ENCODE data around the gene BPI.

The BPI gene

DNA sequence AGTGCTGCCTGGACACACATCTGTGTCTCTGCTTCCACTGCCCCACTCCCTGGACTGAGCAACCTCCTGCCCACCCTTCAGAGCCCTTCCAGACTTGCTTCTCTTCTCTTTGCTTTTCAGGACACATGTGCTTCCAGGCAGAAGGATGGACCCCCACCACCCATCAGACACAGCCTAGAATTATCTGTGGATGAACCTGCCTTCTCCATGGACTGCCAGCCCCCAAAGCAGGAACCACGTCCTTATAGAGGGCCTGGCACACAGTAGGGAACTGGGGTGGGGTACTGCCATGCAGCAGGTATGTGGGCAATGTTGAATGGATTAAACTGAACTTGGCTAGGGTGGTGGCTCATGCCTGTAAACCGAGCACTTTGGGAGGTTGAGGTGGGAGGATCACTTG, 47.0 kb upstream of the BPI start:
- no peaks in the 10 kb centered on the region for H4K20me1 ChIP-seq (ENCODE audit: insufficient read depth, low read length)
- H3K36me3 ChIP-seq (ENCODE audit: insufficient read depth, low read length) = no peaks in the 10 kb centered on the region
- no peaks in the 10 kb centered on the region for H3K9me3 ChIP-seq (ENCODE audit: insufficient read depth, low read length, severe bottlenecking)
- H2AFZ ChIP-seq (ENCODE audit: low read depth, low read length) = no peak overlapping the region
- H3K27ac ChIP-seq (ENCODE audit: low read length) = no peak overlapping the region
- no peaks in the 10 kb centered on the region for H3K4me1 ChIP-seq (ENCODE audit: insufficient read depth, low read length)
- no peak overlapping the region for H3K4me2 ChIP-seq (ENCODE audit: insufficient read depth, low read length)
- DNase-seq = no peak
- H3K4me3 ChIP-seq (ENCODE audit: low read depth in 1 of 2, low read length in 2 of 2) = no peak overlapping the region
- TF ChIP-seq EZH2 (IDR thresholded peaks at IDR 0.05; ENCODE audit: borderline replicate concordance, low read depth, low read length, severe bottlenecking) = no peak
- TF ChIP-seq, protein P1, sequence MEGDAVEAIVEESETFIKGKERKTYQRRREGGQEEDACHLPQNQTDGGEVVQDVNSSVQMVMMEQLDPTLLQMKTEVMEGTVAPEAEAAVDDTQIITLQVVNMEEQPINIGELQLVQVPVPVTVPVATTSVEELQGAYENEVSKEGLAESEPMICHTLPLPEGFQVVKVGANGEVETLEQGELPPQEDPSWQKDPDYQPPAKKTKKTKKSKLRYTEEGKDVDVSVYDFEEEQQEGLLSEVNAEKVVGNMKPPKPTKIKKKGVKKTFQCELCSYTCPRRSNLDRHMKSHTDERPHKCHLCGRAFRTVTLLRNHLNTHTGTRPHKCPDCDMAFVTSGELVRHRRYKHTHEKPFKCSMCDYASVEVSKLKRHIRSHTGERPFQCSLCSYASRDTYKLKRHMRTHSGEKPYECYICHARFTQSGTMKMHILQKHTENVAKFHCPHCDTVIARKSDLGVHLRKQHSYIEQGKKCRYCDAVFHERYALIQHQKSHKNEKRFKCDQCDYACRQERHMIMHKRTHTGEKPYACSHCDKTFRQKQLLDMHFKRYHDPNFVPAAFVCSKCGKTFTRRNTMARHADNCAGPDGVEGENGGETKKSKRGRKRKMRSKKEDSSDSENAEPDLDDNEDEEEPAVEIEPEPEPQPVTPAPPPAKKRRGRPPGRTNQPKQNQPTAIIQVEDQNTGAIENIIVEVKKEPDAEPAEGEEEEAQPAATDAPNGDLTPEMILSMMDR (IDR thresholded peaks at IDR 0.05; ENCODE audit: borderline replicate concordance, extremely low read depth, low read length, poor library complexity, severe bottlenecking) = no peak
- ATAC-seq (ENCODE audit: insufficient read depth, low read depth) = no peak
- H3K27me3 ChIP-seq (ENCODE audit: insufficient read depth, low read length, poor library complexity) = no peaks in the 10 kb centered on the region
- no peaks in the 10 kb centered on the region for H3K79me2 ChIP-seq (ENCODE audit: insufficient read depth, low read length)
- H3K9ac ChIP-seq (ENCODE audit: low read depth, low read length) = no peak overlapping the region

DNA sequence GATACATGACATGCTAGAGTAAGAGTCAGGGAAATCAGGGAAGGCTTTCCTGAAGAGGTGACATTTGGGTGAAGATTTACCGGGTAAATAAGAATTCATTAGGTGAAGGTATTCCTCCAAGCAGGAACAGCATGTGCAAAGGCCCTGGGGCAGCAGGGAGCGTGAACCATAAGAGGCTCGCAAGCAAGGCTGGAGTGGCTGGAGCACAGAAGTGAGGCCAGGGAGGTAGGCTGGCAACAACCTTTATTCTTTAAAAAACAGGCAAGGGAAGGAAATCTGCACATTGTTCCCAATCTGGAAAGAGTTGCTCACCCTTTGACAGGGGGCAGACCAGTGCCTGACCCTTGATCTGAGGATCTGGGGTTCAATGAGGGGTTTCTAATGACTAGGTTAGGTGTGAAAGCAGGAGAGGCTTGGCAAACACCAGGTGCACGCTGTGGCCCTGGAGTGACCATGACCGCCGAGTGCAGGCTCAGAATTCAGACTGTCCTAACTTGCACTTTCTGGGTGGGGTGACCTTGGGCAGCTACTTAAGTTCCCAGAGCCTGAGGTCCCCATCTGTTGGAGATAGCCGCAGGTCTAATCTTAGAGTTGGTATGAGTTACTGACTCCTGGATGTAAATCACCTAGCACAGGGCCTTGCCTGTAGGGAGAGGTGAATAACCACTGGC, 45.3 kb upstream of the BPI start:
- Histone ChIP-seq H3K79me2 (ENCODE audit: insufficient read depth, low read length) (no peaks in the 10 kb centered on the region), H3K9me3 (ENCODE audit: insufficient read depth, low read length, severe bottlenecking) (no peaks in the 10 kb centered on the region), H3K27me3 (ENCODE audit: insufficient read depth, low read length, poor library complexity) (no peaks in the 10 kb centered on the region), H3K4me2 (ENCODE audit: insufficient read depth, low read length) (no peak overlapping the region), H3K36me3 (ENCODE audit: insufficient read depth, low read length) (no peaks in the 10 kb centered on the region), H3K27ac (ENCODE audit: low read length) (no peak overlapping the region), H3K4me3 (ENCODE audit: low read depth in 1 of 2, low read length in 2 of 2) (no peak overlapping the region), H4K20me1 (ENCODE audit: insufficient read depth, low read length) (no peaks in the 10 kb centered on the region), H3K4me1 (ENCODE audit: insufficient read depth, low read length) (no peaks in the 10 kb centered on the region), H2AFZ (ENCODE audit: low read depth, low read length) (no peak overlapping the region), H3K9ac (ENCODE audit: low read depth, low read length) (no peak overlapping the region)
- no peak for DNase-seq
- no peak for ATAC-seq (ENCODE audit: insufficient read depth, low read depth)
- TF ChIP-seq EZH2 (IDR thresholded peaks at IDR 0.05; ENCODE audit: borderline replicate concordance, low read depth, low read length, severe bottlenecking) = no peak
- TF ChIP-seq, protein P1 (IDR thresholded peaks at IDR 0.05; ENCODE audit: borderline replicate concordance, extremely low read depth, low read length, poor library complexity, severe bottlenecking) = no peak

DNA sequence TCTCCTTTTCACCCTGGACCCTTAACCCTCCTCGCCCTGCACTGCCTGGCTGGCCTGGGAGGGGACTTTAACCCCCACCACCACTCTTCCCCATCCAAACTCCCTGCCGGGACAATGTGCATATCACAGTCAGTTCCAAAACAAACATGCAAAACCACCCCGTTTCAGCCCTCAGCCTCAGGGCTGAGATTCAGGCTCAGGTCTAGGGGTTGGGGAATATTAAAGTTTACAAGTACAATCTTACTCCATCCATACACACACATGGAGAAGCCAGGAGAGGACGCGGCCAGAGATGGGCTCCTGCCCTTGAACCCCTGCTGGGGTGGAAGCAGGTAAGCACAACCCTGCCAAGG, 44.0 kb upstream of the BPI start:
- DNase-seq = no peak
- no peak overlapping the region for H3K4me3 ChIP-seq (ENCODE audit: low read depth in 1 of 2, low read length in 2 of 2)
- no peak overlapping the region for H2AFZ ChIP-seq (ENCODE audit: low read depth, low read length)

More for the DNA sequence above, 44.0 kb upstream of the BPI start:
- no peak for TF ChIP-seq EZH2 (IDR thresholded peaks at IDR 0.05; ENCODE audit: borderline replicate concordance, low read depth, low read length, severe bottlenecking)
- TF ChIP-seq, protein P1 (IDR thresholded peaks at IDR 0.05; ENCODE audit: borderline replicate concordance, extremely low read depth, low read length, poor library complexity, severe bottlenecking) = no peak
- Histone ChIP-seq H3K4me1 (ENCODE audit: insufficient read depth, low read length) (no peaks in the 10 kb centered on the region), H3K9ac (ENCODE audit: low read depth, low read length) (no peak overlapping the region), H3K36me3 (ENCODE audit: insufficient read depth, low read length) (no peaks in the 10 kb centered on the region), H3K27me3 (ENCODE audit: insufficient read depth, low read length, poor library complexity) (peaks cover 5% of the 10 kb centered on the region), H4K20me1 (ENCODE audit: insufficient read depth, low read length) (no peaks in the 10 kb centered on the region), H3K79me2 (ENCODE audit: insufficient read depth, low read length) (no peaks in the 10 kb centered on the region), H3K9me3 (ENCODE audit: insufficient read depth, low read length, severe bottlenecking) (no peaks in the 10 kb centered on the region), H3K4me2 (ENCODE audit: insufficient read depth, low read length) (no peak overlapping the region), H3K27ac (ENCODE audit: low read length) (no peak overlapping the region)
- no peak for ATAC-seq (ENCODE audit: insufficient read depth, low read depth)

All from DND-41 (cell line).